Umbilical cord (tissue), 2 donors: ENCODE results near the gene DRGX. TPM values are rescaled to one million over a fixed set of nuclear protein-coding genes. Genes with fewer than 3 reads are reported as not detected.

Experiments
- DNase-seq: peaks from one replicate; pipeline ENCODE4 v3.0.0-alpha.2; 2015; ENCODE audit warnings: low spot score
- total RNA-seq: library from RNA; depleted of rRNA; stranded (reverse); fragments of >200 nt; gene quantifications from one replicate; pipeline ENCODE4 v1.2.3, GENCODE V29; 2014; ENCODE audit warnings: low replicate concordance; ENCODE audit not compliant: insufficient read depth

The DRGX gene
- total RNA-seq, 1 donor from 2014 or later: 0.48 TPM

DNA sequence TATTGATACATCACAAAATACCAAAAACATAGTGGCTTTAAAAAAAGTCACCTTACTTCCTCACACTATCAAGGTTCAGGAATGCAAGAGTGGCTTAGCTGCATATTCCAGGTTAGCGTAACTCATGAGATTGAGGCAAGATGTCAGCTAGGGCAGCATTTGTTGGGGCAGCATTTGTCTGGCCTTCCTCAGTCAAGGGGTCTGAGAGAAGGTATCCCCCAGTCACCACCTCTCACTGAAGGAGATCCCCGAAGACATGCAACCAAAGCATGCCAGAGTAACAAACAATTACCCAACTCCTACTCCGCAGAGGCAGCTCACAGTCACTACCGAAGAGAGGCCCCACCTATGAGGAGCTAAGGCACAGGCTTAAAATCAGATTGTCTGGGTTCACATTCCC, 48.5 kb downstream of the DRGX start:
- DNase-seq: no peak

DNA sequence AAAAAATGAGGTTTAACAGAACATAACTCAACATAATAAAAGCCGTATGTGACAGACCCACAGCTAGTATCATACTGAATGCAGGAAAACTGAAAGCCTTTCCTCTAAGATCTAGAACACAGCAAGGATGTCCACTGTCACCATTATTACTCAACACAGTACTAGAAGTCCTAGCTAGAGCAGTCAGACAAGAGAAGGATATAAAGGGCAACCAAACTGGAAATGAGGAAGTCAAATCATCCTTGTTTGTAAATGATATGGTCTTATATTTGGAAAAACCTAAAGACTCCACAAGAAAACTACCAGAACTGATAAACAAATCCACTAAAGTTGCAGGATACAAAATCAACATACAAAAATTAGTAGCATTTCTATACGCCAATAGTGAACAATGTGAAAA, 51.0 kb downstream of the DRGX start:
- no peak for DNase-seq

DNA sequence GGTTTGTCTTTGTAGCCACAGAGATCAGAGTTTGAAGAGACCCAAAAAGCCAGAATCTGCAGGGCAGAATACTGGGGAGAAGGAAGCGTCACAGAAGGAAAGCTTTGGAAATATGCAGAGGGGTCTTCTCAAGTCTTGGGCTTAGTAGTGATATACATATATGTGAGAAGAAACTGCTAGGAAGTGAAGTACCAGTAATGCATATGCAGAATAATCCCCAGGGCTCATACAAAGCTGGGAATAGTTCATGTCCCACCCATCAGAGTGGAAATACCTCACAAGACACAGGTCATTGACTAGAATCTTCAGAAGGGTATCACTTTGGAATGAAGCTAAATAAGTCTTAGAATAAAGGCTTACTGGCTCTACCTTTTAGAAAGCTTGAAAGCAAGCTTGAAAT, 57.3 kb downstream of the DRGX start:
- DNase-seq: no peak

DNA sequence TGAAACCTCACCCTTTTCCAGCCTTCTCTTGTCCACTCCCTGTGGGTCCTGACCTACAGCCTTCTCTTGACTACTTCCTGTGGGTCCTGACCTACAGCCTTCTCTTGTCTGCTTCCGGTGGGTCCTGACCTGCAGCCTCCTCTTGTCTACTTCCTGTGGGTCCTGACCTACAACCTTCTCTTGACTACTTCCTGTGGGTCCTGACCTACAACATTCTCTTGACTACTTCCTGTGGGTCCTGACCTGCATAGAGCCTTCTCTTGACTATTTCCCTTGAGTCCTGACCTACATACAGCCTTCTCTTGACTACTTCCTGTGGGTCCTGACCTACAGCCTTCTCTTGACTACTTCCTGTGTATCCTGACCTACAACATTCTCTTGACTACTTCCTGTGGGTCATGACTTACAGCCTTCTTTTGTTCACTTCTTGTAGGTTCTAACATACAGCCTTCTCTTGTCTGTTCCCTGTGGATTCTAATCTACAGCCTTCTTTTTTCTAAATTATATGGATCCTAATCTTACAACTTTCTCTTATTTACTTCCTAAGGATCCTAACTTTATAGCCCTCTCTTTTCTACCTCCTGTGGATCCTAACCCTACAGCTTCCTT, 60.4 kb downstream of the DRGX start:
- DNase-seq: no peak

DNA sequence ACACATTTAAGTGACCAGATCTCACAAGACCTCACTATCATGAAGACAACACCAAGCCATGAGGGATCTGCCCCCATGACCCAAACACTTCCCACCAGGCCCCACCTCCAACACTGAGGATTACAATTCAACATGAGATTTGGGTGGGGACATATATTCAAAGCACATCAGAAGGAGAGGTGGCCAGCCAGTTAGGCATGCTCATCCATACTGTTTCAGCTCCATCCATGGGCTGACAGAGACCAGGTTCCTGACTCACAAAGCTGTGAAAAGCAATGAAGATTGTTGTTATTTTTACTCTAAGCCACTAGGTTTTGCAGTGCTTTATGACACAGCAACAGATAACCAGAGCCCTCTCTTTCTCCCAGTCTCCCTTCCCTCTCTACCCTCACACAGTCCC, 60.9 kb downstream of the DRGX start:
- no peak for DNase-seq

- DNase-seq: no peak
These were observed 62.7 kb downstream of the DRGX start for GRCh38 chr10:49333192-49333591.

GRCh38 chr10:49332768-49333167, 63.1 kb downstream of the DRGX start:
- DNase-seq: no peak

- DNase-seq: no peak
These were observed 63.6 kb downstream of the DRGX start for GRCh38 chr10:49332333-49332732.

GRCh38 chr10:49331431-49331830, 64.5 kb downstream of the DRGX start:
- no peak for DNase-seq

DNA sequence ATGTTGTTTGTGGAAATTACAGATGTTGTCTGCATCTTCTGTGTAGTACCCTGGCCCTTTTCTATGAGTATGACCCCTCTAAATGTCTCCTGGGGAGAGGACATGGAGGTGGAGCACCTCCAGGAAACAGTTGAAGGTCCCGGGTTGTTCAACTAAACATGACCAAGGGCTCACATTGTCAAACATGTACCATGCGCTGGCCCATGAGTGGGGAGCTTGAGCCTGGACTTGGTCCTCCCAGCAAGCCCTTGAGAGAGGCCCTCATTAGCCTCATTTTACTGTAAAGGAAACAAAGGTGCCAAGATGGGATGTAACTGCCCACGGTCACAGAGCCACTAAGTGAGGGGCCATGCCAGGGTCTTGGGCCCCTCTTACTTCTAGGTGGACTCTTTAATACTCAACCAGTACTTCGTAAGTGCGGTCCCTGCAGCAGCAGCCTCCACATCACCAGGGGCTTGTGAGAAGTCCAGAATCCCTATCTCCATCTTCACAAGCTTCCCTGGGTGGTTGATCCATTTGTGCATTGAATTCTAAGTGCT, 65.7 kb downstream of the DRGX start:
- no peak for DNase-seq

DNA sequence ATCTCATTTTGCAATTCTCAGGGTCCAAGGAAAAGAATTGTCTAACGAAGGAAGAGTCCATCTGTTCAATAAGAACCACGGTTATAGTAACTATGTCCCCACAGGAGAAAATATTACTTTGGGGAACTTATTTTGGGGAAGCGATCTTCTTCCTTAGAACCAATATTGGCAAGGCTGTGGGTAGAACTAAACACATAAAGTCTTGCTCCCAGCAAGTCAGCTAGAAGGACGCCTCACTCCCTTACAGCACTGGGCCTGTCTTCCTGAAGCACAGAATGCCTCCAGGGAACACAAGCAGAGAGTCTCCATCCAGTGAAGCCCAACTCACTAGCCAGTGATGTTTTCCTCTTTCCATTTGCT, 66.8 kb downstream of the DRGX start:
- DNase-seq: no peak

DNA sequence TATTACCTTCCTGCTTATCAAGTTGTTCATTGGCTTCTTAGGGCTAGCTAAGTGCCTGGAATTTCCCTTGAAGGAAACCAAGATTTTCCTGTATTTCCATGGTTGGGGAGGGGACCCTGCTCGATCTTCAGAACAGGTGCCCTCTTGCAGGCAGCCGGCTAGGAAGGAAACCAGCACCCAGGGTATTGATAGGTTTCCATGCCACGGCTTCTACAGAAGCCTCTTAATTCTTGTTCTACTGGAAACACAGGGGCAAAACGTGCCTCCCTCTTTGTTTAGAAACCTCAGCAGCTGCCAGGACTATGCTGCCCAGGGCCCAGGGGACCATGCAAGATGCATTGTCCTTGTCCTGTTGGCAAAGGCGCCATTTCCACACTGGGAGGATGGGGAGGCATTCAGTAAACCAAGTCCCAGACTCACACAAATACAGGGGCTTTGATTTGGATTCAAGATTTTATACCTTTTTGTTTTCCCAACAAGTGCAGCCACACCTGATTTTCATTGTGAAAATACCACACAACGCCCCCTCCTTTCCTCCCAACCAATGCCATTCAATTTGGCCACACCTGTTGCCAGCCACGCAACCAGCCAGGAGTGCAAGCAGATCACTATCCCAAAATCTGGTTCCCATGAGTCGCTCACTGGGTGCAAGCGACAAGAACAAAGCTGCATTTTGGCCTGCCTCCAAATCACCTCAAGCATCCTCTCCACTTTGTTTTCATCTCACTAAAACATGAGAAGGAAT, 67.3 kb downstream of the DRGX start:
- no peak for DNase-seq

GRCh38 chr10:49327036-49327813, 68.7 kb downstream of the DRGX start:
- no peak for DNase-seq

DNA sequence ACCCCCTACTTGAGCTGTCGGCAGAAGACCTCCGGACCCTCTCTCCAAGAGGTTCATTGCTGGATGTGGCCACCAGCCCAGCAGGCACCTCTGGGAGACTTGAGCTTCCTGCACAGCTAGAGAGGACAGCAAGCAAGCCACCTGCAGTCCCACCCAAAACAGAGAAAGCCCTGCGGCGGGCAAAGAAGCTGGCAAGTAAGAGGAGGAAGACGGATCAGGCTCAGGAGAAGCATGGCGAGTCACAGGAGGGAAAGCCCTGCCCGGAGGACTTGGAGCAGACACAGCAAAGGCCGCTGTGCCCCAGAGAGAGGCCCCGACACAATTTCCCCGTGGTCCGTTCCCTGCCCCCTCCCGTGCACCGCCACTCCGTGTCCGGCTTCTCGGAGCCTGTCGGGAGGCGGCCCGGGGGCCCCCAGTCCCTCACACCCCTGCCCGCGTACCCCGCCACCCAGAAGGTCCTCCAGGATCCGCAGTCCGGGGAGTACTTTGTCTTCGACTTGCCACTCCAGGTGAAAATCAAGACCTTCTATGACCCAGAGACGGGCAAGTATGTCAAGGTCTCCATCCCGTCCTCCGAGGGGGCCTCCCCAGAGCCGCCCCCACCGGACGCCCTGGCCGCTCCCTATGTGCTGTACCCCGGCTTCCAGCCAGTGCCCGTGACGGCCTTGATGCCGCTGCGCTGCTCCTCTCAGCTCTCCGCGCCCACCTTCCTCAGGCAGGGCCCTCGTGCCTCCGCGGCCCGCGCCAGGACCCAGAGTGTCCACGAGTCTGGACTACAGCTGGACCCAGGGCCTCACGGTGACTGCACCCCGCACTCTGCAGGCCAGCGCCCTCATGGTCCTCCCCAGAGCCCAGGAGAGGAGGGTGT, 69.7 kb downstream of the DRGX start:
- DNase-seq: no peak

GRCh38 chr10:49325131-49325915, 70.6 kb downstream of the DRGX start:
- no peak for DNase-seq

- DNase-seq: no peak
These were observed 71.2 kb downstream of the DRGX start for GRCh38 chr10:49324711-49325110.

DNA sequence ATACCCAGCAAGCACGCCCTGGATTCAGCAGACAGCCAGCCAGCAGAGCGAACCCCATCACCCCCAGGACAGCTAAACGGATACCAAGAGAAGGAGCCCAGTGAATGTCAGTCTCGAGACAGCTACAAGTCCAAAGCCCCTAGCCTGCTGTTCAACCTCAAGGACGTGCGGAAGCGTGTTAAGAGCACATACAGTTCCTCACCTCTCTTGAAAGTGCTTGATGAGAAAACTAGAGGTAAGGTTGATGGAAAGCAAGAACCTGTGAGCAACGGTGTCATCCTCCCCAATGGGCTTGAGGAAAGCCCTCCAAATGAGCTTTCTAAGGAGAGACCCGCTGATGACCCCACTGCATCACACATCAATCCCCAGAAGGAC, 72.0 kb downstream of the DRGX start:
- DNase-seq: no peak

GRCh38 chr10:49323171-49323895, 72.6 kb downstream of the DRGX start:
- DNase-seq: no peak

GRCh38 chr10:49322371-49323170, 73.3 kb downstream of the DRGX start:
- DNase-seq: no peak
